NCI-H1436 treated with DMSO at 0.1 percent for 48 hours (cell line): ENCODE results near the gene RNASE8.

Experiments
- DNase-seq: peaks from one replicate; lab custom pipeline; 2025; lab: John Stamatoyannopoulos, UW

The RNASE8 gene

GRCh38 chr14:21106498-21107282 lies 49.1 kb downstream of the RNASE8 start:
- DNase-seq: peak; percentile 29

DNA sequence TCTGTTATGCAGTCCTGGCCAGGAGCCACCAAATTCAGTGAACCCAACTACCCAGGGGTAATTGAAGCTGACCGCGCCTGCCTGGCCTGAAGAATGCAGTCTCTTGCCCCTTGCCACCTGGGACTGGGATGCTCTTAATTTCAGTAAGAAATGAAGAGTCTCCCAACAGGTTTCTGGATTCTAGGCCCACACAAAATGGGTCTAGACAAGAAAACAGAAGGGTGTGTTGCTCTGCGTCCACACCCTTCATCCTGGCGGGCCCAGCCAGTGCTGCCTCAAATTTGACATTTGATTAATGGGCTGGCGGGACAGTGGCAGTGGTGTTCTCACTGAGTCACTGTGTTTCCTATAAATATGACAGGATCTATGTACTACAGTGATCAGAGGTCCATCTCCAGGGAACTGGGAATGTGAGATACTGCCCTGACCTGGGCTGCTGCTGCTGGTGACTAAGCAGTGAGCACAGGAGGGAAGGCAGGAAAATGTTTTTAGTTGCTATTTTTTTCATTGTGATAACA lies 49.7 kb downstream of the RNASE8 start:
- no peak for DNase-seq
